ENCODE results near the gene DCLK1.

GRCh38 chr13:35906636-35907035, 224.5 kb downstream of the DCLK1 start:
- TF ChIP-seq CTCF (IDR thresholded peaks at IDR 0.05; ENCODE audit: low read depth, low read length, missing input control), result no peak
- TF ChIP-seq, protein P1, sequence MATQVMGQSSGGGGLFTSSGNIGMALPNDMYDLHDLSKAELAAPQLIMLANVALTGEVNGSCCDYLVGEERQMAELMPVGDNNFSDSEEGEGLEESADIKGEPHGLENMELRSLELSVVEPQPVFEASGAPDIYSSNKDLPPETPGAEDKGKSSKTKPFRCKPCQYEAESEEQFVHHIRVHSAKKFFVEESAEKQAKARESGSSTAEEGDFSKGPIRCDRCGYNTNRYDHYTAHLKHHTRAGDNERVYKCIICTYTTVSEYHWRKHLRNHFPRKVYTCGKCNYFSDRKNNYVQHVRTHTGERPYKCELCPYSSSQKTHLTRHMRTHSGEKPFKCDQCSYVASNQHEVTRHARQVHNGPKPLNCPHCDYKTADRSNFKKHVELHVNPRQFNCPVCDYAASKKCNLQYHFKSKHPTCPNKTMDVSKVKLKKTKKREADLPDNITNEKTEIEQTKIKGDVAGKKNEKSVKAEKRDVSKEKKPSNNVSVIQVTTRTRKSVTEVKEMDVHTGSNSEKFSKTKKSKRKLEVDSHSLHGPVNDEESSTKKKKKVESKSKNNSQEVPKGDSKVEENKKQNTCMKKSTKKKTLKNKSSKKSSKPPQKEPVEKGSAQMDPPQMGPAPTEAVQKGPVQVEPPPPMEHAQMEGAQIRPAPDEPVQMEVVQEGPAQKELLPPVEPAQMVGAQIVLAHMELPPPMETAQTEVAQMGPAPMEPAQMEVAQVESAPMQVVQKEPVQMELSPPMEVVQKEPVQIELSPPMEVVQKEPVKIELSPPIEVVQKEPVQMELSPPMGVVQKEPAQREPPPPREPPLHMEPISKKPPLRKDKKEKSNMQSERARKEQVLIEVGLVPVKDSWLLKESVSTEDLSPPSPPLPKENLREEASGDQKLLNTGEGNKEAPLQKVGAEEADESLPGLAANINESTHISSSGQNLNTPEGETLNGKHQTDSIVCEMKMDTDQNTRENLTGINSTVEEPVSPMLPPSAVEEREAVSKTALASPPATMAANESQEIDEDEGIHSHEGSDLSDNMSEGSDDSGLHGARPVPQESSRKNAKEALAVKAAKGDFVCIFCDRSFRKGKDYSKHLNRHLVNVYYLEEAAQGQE (IDR thresholded peaks at IDR 0.05), result no peak
